Activated CD4-positive, alpha-beta T cell treated with anti-CD3 and anti-CD28 coated beads, Interleukin-2, amount 50 U/mL, for 1 hour (primary cell): ENCODE measurements around the gene ANKRD22.

ENCODE experiments used
- DNase-seq: peaks from one replicate; pipeline ENCODE4 v3.0.0-alpha.2; 2020

ANKRD22 gene

GRCh38 chr10:88793712-88794299 lies 57.8 kb downstream of the ANKRD22 start:
- no peak for DNase-seq

DNA sequence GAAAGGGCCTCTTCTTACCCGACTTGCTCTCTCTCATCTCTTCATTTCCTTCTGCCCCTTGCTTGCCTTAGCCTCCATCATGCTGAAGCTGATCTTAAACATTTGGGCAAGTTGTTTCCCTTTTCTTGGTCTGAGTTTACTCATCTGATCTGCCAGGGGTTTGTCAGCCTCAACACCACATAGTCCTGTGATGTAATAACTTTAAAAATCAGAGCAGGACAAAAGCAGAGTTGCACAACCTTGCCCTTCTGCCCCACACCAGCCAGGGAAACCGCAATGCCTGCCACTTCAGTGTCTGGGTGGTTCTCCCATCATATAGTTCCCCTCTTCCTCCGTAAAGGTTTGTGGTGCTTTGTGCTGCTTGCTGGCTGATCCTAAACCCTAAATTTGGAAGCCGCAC lies 59.0 kb downstream of the ANKRD22 start:
- no peak for DNase-seq

- no peak for DNase-seq
These were observed 59.7 kb downstream of the ANKRD22 start for GRCh38 chr10:88791924-88792323.

DNA sequence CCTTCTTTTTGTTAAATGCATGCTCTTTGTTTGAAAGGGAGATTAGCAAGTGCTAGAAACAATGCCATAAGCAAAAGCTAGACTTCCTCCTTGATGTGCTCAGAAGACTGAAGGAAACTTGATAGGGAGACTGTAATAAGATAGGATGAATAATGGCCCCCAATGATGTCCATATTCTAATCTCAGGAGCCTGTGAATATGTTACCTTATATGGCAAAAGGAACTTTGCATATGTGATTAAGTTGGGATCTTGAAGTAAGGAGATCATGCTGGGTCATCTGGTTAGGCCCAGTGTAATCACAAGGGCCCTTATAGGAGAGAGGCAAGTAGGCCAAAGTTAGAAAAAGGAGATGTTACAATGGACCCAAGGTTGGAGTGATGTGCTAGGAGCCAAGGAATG lies 62.7 kb downstream of the ANKRD22 start:
- no peak for DNase-seq

GRCh38 chr10:88787463-88787862 lies 64.2 kb downstream of the ANKRD22 start:
- DNase-seq = no peak

DNA sequence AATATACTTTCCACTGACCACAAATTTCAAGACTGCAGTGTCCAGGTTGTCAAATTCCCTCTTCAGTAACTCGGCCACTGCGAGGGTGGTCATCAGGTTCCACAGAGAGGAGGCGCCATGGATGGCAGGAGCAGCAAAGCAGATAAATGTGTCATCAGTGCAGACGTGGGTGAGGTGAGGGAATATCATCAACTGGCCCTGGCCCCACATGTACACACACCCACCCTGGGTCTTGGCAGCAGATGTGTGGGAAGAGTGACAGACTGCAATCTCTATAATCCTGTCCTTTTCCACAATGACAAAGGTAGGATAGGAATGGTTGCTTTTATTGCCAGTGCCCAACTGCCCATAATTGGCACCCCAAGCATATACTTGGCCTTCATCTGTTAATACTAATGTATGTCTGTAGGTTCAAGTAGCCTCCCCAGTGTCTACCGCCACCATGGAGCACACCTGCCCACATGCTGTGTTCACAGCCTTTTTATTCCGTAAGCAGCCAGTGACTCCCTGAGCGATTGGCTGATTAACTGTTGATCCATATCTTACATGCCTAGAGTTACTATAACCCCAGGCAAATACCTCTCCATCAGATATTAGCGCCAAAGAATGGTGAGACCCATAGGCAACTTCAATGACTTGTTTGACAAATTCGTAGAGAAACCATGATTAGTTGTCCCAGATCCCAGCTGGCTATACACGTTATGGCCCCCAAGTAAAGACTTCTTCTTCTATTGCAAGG lies 65.4 kb downstream of the ANKRD22 start:
- DNase-seq = no peak

DNA sequence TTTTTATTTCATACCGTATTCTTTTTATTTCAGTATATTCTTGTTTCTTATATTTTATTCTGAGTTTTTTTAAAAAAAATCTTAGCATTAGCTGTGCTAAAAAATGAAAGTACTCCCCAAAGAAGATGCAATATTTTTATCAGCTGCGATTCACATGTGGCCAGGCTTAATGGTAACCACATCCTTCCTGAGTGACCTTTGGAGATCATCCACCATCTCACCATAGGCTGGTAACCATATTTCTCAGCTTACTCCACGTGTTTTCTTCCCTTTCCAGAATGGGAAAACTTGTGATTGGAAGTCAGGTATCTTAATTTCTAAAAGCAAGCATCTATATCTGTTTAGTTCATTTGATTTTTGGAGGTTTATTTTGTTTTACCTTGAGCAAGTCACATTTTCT lies 67.9 kb downstream of the ANKRD22 start:
- no peak for DNase-seq

DNA sequence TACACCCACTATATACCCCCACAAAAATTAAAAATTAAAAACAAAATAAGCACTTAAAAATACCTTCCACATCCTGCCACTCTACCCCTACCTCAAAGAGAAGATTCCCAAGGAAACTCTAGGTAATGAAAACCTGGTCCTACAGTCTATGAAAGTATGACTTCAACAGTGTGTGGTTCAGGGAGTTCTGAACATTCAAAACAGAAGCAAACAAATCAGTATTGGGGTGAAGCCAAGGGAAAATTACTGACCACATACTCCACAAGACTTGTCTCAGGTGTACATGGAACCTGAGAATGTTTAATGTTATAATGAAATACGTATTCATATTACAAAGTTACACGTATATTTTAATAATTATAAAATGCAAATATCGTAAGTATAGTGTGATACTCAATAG lies 69.4 kb downstream of the ANKRD22 start:
- no peak for DNase-seq

DNA sequence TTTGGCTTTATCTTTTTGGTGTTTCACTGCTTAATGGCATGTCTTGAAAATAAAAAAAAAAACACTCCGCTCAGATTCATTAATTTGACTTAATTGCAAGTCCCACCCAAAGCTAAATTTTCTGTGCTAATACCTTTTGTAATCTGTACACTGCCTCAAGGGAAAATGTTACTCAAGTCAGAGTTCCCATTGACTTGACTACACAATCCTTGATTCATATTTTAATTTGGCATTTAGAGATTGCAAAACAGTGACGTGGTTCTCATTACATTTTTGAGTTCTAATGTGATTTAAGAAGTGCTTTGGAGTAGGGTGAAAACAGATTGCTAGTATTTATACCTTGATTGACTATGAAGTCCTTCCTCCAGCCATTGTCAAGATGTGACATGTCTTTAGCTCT lies 70.4 kb downstream of the ANKRD22 start:
- DNase-seq = no peak
